HG02763 (cell line): ENCODE data around the gene PLEKHN1.
"Not testable (repeated sequence)": the region's sequence is repeated elsewhere in the genome, so short reads cannot be mapped to it uniquely, and the experiment has no call there.

Experiments
- ATAC-seq: cut with Tn5 transposase; IDR thresholded peaks from one replicate; pipeline ENCODE4 v1.9.1; 2021; ENCODE audit warnings: mild to moderate bottlenecking, moderate library complexity; ENCODE audit not compliant: unreplicated experiment

PLEKHN1 gene

DNA sequence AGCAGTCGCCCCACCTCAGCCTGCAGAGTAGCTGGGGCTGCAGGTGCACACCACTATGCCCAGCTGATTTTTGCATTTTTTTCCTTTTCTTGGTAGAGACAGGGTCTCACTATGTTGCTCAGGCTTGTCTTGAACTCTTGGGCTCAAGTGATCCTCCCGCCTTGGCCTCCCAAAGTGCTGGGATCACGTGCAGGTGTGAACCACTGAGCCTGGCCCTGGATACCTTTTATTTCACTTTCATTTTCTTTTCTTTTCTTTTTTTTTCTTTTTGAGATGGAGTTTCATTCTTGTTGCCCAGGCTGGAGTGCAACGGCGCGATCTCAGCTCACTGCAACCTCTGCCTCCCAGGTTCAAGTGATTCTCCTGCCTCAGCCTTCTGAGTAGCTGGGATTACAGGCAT lies 25.0 kb downstream of the PLEKHN1 start:
- not testable (repeated sequence) for ATAC-seq

DNA sequence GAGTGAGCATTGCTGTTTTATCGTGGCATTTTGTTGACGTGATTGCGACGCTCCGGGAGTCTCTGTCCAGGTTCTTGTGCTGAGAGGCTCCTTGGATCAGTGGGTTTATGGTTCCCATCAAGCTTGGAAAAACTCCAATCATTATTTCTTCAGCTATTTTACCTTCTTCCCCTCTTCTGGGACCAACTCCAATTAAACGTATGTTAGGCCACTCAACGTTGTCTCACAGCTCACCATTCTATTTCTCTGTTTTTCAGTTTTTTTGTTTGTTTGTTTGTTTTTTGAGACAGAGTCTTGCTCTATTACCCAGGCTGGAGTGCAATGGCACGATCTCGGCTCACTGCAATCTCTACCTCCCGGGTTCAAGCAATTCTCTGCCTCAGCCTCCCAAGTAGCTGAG lies 25.6 kb downstream of the PLEKHN1 start:
- ATAC-seq: no peak

DNA sequence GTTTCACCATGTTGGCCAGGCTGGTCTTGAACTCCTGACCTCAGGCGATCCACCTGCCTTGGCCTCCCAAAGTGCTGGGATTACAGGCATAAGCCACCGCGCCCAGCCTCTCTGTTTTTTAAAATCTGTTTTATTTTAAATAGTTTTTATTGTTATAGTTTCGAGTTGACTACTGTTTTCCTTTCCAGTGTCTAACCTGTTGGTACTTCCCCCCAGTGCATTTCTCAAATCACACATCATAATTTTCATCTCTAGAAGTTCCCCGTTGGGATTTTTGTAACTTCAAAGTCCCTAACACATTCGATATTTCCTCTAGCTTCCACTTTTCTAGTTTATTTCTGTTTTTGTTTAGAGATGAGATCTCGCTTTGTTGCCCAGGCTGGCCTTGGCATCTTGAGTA lies 26.1 kb downstream of the PLEKHN1 start:
- no peak for ATAC-seq

DNA sequence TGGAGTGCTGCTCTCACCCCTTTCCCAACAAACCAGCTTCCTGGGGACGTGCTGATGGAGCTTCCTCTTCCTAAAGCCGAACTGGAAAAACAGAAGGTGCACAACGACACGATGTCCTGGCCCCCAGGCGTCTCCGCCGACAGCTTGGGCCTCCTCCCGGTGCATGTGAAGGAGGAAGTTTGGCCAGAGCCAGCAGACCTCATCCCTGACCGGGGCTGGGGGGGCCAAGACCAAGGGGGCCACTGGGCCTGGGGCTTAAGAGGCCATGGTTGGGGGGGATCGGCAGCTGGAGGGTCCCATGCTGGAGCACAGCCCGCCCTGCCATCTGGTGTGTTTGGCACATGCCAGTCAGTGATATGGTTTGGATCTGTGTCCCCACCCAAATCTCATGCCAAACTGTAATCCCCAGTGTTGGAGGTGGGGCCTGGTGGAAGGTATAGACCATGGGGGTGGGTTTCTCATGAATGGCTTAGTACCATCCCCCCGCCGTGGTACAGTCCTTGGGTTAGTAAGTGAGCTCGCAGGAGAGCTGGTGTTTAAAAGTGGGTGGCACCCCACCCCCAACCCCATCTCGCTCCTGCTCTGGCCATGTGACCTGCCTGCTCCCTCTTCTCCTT lies 27.2 kb downstream of the PLEKHN1 start:
- ATAC-seq: no peak

DNA sequence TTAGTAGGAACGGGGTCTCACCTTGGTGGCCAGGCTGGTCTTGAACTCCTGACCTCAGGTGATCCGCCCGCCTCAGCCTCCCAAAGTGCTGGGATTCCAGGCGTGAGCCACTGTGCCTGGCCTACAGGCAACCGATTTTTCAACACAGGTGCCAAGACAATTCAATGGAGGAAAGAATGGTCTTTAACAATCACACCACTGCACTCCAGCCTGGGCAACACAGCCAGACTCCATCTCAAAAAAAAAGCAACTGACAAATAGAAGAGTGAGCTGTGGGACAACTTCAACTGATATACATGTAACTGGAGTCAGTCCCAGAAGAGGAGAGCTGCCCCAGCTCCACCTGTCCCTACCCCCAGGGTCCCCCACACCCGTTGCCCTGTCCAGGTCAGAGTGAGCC lies 28.3 kb downstream of the PLEKHN1 start:
- not testable (repeated sequence) for ATAC-seq

DNA sequence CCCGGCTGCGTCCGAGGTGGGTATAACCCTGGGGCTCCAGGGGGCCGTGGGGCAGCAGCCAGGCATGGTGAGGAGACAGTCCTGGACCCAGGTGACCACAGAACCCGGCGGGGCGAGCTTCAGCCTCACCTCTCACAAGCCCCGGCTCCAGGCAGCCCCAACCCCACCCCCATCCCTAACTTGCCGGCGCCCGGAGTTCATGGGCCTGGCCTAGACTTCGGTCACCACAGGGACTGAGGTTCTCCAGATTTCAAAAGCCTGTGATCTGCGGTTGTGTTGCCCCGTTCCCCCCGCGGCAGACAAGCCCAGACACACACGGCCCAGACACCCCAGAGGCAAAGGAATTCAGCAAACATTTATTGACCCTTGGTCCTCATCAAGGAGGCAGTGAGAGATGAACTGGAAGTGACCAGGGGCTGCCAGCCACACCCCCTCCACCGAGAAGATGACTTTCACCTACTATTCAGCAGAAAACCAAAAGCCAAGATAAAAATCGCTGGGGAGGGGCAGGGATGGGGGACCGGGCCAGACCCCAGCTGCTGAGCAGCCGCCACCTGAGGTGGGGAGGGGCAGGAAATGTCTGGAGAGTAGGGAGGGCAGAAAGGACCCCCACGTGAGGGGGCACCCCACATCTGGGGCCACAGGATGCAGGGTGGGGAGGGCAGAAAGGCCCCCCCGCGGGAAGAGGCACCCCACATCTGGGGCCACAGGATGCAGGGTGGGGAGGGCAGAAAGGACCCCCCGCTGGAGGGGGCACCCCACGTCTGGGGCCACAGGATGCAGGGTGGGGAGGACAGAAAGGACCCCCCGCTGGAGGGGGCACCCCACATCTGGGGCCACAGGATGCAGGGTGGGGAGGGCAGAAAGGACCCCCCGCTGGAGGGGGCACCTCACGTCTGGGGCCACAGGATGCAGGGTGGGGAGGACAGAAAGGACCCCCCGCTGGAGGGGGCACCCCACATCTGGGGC lies 29.7 kb downstream of the PLEKHN1 start:
- no peak for ATAC-seq

DNA sequence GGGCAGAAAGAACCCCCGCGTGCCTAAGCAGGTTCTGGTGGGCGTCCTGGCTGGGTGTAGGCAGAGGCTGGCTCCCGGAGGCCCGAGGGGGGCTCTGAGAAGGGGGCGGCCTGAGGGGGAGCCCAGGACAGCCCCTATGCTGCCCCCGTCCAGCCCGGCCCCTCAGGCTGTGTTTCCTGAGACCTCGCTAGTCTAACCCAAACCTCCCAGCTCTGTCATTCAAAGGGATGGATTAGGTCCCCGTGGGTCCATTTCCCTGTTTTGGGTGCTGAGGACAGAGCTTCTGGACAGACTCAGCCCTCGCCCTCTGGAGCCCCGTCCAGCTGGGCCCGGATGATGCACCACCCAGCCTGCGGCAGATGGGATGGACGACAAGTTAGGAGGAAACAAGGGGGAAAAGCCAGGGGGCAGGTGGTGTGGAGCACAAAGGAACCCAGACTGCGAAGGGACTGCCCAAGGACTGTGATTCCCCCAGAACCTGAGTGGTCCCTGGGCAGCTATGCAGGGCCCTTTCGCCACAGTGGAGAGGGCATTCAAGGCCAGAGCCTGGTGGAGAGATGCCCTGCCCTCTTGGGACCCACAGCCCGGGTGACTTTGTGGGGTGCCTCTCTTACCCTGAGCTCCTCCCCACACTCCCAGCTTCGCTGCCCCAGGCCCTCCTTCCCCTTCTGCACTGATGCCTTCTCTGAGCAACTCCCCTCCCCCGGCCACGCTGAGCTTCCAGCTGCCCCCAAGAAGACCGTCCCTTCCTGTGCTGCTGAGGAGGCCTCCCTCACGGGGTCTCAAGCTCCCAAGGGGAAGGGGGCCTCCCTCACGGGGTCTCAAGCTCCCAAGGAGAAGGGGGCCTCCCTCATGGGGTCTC lies 30.8 kb downstream of the PLEKHN1 start:
- ATAC-seq: no peak

DNA sequence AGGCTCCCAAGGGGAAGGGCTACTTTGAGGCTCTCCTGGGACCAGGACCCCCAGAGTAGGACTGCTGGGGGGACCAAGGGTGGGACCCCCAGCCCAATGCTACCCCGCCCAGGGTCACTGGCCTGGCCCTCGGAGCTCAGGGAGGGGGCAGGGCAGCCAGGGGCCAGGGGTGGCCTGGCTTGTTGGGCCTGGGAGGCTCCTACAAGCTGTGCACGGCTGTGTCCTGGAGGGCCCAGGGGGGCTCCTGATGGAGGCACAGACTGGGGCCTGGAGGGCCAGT lies 31.4 kb downstream of the PLEKHN1 start:
- ATAC-seq: no peak

DNA sequence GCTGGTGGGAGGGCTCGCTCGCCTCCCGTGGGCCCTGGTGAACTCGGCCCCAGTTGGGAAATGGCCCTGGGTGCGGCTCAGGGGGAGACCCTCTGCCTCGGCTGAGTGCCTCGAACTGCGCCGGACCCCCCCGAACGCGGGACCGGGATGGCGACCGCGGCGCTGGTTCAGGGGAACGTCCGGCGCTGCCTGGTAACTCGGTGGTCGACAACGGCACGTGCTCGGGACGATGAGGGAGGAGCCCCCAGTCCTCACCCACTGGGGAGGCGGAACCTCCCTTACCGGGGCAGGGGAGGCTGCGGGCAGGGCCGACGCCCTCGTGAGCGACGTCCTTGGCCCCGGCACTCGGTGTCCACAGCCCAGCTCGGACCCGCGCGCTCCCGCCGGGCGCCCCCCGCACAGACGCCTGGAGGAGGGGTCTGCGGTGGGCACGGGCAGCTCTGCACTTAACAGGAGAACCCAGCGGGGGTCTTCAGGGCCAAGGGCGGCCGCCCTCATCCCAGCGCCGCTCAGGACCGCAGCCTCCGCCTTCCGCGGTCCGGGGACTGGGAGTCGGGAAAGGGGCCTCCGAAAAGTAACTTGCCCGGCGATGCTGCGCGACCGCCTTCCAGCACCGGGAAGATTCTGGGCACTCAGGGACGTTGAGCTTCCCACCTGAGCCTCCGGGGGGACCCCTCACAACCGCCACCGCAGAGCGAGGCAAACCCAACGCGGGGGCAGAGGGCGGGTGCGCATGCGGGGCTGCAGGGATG lies 31.9 kb downstream of the PLEKHN1 start:
- ATAC-seq: no peak

DNA sequence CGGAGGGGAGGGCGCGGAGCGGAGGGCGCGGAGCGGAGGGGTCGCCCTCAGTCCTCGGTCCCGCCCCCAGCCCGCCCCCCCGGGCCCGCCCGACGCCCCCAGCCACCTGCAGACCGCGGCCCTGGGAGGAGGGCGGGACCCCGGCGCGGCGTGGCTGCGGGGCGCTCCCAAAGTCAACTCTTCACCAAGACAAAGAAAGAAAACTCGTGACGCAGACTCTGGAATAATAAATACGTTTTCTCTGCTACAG lies 32.4 kb downstream of the PLEKHN1 start:
- ATAC-seq: no peak

DNA sequence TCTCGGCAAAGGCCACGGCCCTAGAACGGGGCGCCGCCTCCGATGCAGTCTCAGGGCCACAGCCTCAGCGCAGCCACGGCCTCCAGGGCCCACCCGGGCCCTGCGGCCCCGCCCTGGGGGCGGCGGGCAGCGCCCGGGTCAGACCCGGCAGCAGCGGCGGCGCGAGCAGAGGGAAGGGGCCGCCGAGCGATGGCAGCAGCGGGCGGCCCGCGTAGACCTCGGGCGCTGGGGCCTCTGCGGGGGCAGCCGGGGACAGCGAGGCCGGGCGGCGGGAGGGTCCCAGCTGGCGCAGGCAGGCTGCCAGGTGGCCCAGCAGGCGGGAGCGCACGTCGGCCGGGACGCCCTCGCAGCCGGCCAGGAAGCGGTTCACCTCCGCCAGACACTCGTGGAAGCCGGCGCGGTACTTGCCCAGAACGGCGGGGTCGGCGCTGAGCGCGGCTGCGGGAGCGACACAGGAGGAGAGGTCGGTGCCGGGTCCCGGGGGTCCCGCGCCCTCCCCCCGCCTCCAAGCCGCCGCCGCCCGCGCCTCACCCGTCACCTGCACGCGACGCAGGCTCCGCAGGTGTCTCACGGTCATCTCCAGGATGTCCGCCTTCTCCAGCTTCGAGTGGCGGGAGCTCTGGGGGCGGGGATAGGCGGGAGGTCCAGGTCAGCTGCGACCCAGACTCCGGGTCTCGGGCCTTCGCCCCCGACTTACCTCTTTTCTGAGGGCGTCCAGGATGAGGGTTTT lies 32.9 kb downstream of the PLEKHN1 start:
- no peak for ATAC-seq

DNA sequence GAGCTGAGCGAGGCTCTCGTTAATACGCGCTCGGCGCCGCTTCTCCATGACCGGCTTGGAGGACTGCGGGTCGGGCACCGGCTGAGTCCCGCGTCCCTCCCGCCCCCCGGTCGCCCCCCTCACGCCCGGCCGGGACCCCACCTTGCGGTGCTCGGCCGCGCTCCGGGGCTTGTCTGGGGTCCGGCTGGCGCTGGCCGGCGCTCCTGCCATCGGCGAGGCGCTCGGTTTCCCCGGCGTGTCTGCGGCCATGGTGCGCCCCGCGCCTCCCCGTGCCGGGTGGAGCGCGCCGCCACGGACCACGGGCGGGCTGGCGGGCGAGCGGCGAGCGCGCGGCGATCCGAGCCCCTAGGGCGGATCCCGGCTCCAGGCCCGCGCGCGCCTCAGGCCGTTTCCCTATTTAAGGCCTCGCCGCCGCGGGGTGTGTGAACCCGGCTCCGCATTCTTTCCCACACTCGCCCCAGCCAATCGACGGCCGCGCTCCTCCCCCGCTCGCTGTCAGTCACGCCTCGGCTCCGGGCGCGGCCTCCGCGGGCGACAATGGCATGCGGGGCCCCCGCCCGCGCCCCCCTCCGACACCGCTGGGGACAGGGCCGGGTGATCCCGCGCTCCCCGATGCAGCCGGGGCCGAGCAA lies 33.6 kb downstream of the PLEKHN1 start, which contains the start of gene HES4:
TSS of gene HES4 (minus strand) at position 373 of the 632 bp plus-strand sequence. CDS start at position 249, 124 bp downstream.
- ATAC-seq: no peak

DNA sequence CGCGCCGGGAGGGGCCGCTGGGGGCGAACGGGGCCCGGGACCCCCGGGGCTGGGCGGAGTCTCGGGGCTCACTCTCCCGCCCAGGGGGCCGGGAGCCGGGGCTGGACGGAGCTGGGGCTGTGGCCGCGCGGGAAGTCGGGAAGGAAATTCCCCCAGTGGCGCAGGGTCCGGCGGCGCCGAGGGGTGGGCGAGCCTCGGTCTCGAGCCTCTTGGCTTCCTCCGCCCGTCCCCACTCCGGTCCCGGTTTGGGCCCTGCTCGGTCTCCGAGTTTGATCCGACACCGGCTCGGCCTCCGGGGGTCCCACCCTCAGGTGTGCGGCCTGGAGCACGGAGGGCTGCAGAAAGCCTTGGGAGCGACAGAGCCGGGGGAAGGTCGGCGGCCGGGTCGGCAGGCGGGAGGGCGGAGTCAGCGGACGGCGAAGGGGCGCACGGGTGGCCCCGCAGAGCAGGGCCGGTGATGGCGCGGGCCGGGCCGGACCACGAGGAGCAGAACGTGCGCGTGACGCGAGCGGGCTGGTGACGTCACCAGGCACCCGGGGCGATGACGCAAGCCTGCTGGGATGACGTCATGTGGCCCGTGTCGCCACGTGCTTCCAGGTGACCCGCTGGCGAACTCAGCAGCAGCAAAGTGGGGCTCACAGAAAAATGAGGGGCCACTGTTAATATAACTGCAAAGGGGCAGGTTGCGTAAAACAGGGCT lies 34.2 kb downstream of the PLEKHN1 start:
- no peak for ATAC-seq

DNA sequence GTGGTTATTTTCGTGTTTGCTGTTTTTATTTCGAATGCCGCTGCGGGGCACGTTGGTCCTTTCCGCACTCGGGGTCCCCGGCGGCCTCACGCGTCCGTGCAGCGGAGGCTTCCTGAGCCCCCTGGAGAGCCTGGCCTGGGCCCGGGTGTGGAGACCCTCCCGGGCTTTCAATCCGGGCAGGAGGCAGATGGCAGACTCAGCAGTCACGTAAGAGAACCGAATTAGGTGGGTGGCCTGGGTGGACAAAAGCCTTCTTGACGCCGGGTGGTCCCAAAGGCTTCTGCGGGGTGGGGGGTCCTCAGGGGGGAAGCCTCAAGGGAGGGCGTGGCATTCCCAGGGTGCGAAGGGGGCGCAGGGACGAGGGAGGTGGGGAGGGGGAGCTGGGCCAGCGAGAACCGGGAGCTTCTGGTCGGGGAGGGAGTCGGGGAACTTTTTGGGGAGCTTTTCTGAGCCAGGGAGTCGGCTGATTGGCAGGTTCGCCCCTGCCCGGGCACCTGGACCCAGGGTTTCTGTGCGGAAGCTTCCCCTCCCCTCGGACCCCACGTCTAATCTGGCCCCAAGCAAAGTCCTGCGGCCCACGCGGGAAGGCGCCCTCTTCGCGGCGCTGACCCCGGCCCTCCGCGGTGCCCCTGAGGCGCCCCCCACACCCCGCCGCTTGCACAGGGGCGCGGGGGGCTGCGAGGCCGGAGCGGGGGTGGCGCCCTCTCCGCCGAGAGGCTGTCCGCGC lies 34.9 kb downstream of the PLEKHN1 start:
- no peak for ATAC-seq

DNA sequence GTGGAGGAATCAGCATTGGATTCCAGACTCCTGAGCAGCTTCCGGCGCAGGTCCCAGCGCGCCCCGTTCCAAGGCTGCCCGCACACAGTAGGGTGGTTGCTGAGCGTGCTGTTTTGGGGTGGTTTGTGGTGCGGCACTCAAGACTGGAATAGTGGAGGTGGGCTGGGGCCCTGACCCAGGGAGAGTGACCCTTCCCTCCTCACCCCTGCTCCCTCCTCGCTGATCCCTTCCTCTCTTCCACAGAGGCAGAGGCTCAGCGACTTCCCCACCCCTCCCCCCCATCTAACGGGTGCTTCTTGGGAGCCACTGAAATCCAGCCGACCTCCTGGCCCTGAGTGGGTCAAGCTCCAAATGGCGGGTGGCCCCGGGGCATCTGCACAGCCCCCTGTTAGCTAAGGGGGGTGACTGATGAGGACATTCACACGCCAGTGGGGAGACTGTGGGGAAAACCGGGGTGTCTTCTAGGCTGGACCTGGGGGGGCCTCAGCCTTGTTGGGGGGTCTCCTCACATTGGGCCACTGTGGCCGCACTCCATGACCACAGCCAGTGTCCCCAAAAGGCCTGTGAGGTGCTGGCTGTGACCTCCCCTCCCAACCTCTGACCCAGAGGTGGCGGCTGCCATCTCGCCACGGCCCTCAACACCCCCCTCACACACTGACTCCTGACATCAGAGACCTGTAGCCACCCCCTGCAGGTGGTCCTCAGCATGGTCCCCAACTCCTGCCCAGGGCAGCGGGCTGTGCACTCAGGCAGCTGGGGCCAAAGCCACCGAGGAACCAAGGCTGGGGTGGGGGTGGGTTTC lies 37.5 kb downstream of the PLEKHN1 start:
- no peak for ATAC-seq

DNA sequence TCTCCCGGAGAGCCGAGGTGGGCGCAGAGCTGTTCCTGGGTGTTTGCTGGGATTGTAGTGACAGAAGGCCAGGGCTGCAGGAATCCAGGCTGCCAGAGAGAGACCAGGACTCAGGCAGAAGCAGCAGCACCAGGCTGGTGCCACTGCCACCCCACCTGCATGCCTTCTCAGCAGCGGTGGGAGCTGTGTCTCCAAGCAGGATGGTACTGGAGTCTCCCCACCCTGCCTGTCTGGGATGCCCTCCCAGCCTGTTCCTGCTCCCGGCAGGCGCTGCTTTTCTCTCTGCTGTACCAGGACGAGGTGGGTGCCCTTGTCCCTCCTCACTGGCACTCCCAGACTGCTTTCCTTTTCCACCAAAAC lies 38.1 kb downstream of the PLEKHN1 start:
- no peak for ATAC-seq

DNA sequence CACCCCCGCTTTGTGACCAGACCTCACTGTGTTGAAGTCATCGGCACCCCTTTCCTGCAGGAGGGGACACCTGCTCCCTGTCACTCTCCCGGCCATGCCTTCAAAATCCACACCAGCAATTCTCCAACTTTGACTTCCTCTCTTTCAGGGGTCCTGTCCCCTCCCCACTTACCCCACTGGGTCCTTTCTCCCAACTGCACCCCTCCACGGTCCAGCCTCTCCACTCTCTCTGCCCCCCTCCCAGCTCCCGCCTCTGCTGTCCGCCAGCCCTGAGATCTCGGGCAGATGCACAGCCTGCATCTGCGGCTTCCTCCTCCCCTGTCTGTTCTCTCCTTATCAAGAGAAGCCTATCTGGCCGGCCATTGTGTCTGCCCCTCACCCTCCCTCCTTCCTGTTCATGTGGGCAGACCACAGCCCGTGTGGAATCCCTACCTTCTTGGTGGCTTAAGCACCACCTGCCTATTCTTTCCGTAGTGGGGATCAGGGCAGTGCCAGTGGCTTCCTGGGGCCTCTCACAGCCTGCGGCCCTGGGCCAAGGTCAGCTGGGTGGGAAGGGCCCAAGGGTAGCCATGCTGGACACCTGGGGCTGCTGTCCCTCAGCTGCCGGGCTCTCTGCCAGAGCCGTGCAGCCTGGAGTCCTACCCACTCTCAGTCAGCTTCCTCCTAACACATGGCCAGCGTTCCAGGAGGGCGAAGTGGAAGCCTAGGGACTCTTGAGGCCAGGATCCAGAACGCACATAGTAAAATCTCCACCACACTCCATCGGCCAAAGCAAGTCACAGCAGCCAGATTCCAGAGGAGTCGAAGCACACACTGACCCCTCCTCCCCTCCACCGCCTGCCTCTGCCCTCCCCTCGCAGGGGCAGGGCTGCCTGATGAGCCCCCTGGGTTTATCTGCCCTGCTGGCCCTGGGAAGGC lies 38.8 kb downstream of the PLEKHN1 start:
- no peak for ATAC-seq
